ENCODE results near the gene ZNF236.
"Not testable (repeated sequence)": the region's sequence is repeated elsewhere in the genome, so short reads cannot be mapped to it uniquely, and the experiment has no call there.

GRCh38 chr18:76777036-76777435, 45.3 kb upstream of the ZNF236 start:
- TF ChIP-seq CTCF, POLR2A (IDR thresholded peaks at IDR 0.05): not testable (repeated sequence)

All from vagina (tissue), 2 donors.